Left lobe of liver (tissue), 2 donors: Measurements from ENCODE around the gene WHRN. TPM values are rescaled to one million over a fixed set of nuclear protein-coding genes. Genes with fewer than 3 reads are reported as not detected.
A peak's percentile ranks its signal among the peaks of the same experiment; 100 is the strongest.

Experiments
- ATAC-seq: fragments of 200-7000 bp; cut with Tn5 transposase; one replicate; pipeline ENCODE4 v1.9.1; 2020; ENCODE audit warnings: mild to moderate bottlenecking, moderate library complexity
- DNase-seq: peaks from one replicate; pipeline ENCODE4 v3.0.0-alpha.2; 2020; ENCODE audit warnings: low spot score
- total RNA-seq: library from RNA; stranded (reverse); gene quantifications from one replicate; pipeline ENCODE4 v1.2.1, GENCODE V29; 2021
- donor health status: DM: no; HTN: no; CAD: no; lungs with moderate emphysema.
- donor health status: DM: no; HTN: yes; CAD: no.

The WHRN gene
- total RNA-seq: 2.8 TPM

GRCh38 chr9:114505187-114506081 lies at the start of gene WHRN:
WHRN (minus strand) TSS chr9:114505473; CDS start chr9:114504801, 672 bp downstream.
- ATAC-seq: peak; percentile 96
- peak; percentile 93 for DNase-seq

GRCh38 chr9:114553202-114553601 lies 47.9 kb upstream of the WHRN start:
- DNase-seq (peak; percentile 10), ATAC-seq (no peak)

GRCh38 chr9:114552706-114553105 lies 47.4 kb upstream of the WHRN start:
- DNase-seq (peak; percentile 21), ATAC-seq (no peak)

GRCh38 chr9:114551750-114552685 lies 46.7 kb upstream of the WHRN start:
- ATAC-seq: no peak
- peak; percentile 15 for DNase-seq

GRCh38 chr9:114549697-114550330 lies 44.5 kb upstream of the WHRN start:
- peak; percentile 35 for DNase-seq
- no peak for ATAC-seq

- ATAC-seq: no peak
Observed at GRCh38 chr9:114546851-114547250, 41.6 kb upstream of the WHRN start.

GRCh38 chr9:114545055-114545454 lies 39.8 kb upstream of the WHRN start:
- ATAC-seq: no peak
- DNase-seq: no peak

More at GRCh38 chr9:114546851-114547250, 41.6 kb upstream of the WHRN start:
- no peak for DNase-seq

GRCh38 chr9:114539701-114540380 lies 34.6 kb upstream of the WHRN start:
- ATAC-seq: no peak
- DNase-seq: peak; percentile 2

- no peak for DNase-seq
Observed at GRCh38 chr9:114538241-114538640, 33.0 kb upstream of the WHRN start.

GRCh38 chr9:114532561-114533237 lies 27.4 kb upstream of the WHRN start:
- ATAC-seq: no peak
- no peak for DNase-seq

More at GRCh38 chr9:114538241-114538640, 33.0 kb upstream of the WHRN start:
- peak; percentile 81 for ATAC-seq

GRCh38 chr9:114529285-114529684 lies 24.0 kb upstream of the WHRN start:
- DNase-seq: no peak
- no peak for ATAC-seq

GRCh38 chr9:114526807-114527206 lies 21.5 kb upstream of the WHRN start:
- no peak for ATAC-seq
- no peak for DNase-seq

- DNase-seq: no peak
- no peak for ATAC-seq
Observed at GRCh38 chr9:114525513-114525912, 20.2 kb upstream of the WHRN start.

- ATAC-seq: no peak
- DNase-seq: no peak
Observed at GRCh38 chr9:114524247-114524681, 19.0 kb upstream of the WHRN start.

GRCh38 chr9:114522847-114523246 lies 17.6 kb upstream of the WHRN start:
- DNase-seq: no peak
- ATAC-seq: no peak

GRCh38 chr9:114522286-114522685 lies 17.0 kb upstream of the WHRN start:
- DNase-seq: no peak
- no peak for ATAC-seq

GRCh38 chr9:114521846-114522245 lies 16.6 kb upstream of the WHRN start:
- DNase-seq (no peak), ATAC-seq (no peak)

GRCh38 chr9:114518599-114519022 lies 13.3 kb upstream of the WHRN start:
- DNase-seq (no peak), ATAC-seq (peak; percentile 24)

- no peak for ATAC-seq
Observed at GRCh38 chr9:114518120-114518519, 12.8 kb upstream of the WHRN start.

GRCh38 chr9:114516913-114517312 lies 11.6 kb upstream of the WHRN start:
- no peak for ATAC-seq
- no peak for DNase-seq

More at GRCh38 chr9:114518120-114518519, 12.8 kb upstream of the WHRN start:
- no peak for DNase-seq
